Cardiac fibroblast (primary cell): ENCODE measurements around the gene NR4A3.

Source experiments
- DNase-seq, 2 donors: peaks; one replicate each; pipeline versions ENCODE4 v3.0.0 to v3.0.0-alpha.2; 2010; ENCODE audit warnings: low read depth in 2 of 2
- H3K4me3 ChIP-seq, 2 donors: replicated peaks in 1 of 2; 1 replicate in 1 of 2; 2 replicates in 1 of 2; pipeline ENCODE4 v1.5.1; 2011; ENCODE audit warnings: low read depth in 2 of 2, low read length in 2 of 2, mild to moderate bottlenecking in 2 of 2, moderate library complexity in 1 of 2
- CTCF ChIP-seq: IDR thresholded peaks from one replicate; pipeline ENCODE4 v1.5.1; 2011; ENCODE audit warnings: low read depth, mild to moderate bottlenecking, low read length, inconsistent platforms

The NR4A3 gene

GRCh38 chr9:99885747-99886146 lies 64.1 kb downstream of the NR4A3 start:
- H3K4me3 ChIP-seq = no peak overlapping the region
- DNase-seq = no peak
- no peak for TF ChIP-seq CTCF

GRCh38 chr9:99889120-99889519 lies 67.4 kb downstream of the NR4A3 start:
- no peak for DNase-seq
- TF ChIP-seq CTCF = no peak
- no peak overlapping the region for H3K4me3 ChIP-seq

DNA sequence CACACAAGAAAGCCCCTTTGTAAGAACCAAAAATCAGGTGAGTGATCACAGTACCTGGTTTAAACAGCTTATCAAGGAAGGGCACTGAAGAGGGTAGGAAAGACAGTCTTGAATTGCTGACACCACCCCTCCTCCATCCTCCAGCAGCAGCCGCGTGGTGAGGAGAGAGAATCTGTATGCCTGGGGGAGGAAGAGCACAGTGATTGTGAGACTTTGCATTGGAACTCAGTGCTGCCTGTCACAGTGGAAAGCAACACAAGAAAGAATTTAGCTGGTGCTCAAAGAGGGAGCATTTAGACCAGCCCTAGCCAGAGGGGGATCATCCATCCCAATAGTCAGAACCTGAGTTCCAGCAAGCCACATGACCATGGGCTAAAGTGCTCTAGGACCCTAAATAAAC lies 73.1 kb downstream of the NR4A3 start:
- H3K4me3 ChIP-seq = no peak overlapping the region
- no peak for DNase-seq
- no peak for TF ChIP-seq CTCF

GRCh38 chr9:99895510-99895909 lies 73.8 kb downstream of the NR4A3 start:
- TF ChIP-seq CTCF = no peak
- DNase-seq = no peak
- no peak overlapping the region for H3K4me3 ChIP-seq

GRCh38 chr9:99896119-99896518 lies 74.4 kb downstream of the NR4A3 start:
- TF ChIP-seq CTCF = no peak
- H3K4me3 ChIP-seq = no peak overlapping the region
- DNase-seq = no peak

DNA sequence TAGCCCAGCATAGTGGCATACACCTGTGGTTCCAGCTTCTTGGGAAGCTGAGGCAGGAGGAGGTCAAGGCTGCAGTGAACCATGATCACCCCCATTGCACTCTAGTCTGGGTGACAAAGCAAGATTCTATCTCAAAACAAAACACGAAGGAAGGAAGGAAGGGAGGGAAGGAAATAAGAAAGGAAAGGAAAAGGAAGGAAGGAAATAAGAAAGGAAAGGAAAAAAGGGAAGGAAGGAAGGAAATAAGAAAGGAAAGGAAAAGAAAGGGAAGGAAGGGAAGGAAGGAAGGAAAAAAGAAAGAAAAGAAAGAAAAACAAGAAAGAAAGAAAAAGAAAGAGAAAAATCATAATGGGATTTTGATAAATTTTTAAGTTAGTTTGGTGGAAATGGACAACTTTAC lies 81.7 kb downstream of the NR4A3 start:
- H3K4me3 ChIP-seq = no peak overlapping the region
- no peak for DNase-seq
- TF ChIP-seq CTCF = no peak

DNA sequence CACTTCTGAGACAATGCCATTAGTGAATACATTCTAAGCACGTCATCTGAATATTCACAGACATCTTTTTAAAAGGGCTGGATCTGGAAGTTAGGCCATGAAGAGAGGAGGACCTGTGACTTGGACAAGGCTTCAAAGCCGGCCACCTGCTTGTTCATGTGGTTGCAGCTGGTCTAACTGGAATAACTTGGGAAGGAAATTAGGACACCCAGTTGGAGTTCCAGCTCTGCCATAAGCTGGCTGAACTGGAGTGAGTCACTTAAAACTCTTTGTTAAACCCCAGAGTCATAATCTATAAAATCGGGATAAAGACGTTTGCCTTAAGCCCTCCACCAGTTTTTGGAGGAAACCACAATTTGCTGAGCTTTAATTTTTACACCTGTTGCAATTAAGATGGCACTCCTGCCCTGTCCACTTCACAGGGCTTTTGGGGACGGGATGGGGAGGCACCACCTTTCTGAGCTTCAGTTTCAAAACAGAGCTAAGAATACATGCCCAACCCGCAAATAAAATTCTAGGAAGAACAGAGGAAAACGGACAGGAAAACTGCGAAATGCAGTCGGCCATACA lies 84.2 kb downstream of the NR4A3 start:
- peak overlapping the region; percentile 74 to 82 for H3K4me3 ChIP-seq
- no peak for TF ChIP-seq CTCF

More for the DNA sequence above, 84.2 kb downstream of the NR4A3 start:
- DNase-seq = peak in 1 of 2 donors; percentile 21
